ENCODE results near the gene BICRA.

DNA sequence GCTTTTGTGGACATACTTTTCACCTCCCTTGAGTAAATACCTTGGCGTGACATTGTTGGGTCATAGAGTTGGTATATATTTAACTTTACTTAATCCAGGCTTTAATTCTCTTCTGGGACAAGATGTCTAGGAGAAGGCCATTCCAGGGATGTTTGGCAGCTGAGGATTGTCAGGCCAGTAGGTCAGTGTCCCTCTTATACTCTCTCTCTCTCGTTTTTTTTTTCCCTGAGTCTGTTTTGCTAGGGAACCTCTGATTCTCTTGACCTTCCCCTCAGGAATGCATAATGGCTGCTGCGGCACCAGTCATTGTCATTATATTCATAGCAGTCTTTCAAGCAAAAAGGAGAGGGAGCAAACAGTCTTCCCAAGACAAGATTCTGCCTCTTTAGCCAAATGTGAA is 48.8 kb downstream of the BICRA start:
- TF ChIP-seq, protein P1, sequence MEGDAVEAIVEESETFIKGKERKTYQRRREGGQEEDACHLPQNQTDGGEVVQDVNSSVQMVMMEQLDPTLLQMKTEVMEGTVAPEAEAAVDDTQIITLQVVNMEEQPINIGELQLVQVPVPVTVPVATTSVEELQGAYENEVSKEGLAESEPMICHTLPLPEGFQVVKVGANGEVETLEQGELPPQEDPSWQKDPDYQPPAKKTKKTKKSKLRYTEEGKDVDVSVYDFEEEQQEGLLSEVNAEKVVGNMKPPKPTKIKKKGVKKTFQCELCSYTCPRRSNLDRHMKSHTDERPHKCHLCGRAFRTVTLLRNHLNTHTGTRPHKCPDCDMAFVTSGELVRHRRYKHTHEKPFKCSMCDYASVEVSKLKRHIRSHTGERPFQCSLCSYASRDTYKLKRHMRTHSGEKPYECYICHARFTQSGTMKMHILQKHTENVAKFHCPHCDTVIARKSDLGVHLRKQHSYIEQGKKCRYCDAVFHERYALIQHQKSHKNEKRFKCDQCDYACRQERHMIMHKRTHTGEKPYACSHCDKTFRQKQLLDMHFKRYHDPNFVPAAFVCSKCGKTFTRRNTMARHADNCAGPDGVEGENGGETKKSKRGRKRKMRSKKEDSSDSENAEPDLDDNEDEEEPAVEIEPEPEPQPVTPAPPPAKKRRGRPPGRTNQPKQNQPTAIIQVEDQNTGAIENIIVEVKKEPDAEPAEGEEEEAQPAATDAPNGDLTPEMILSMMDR (IDR thresholded peaks at IDR 0.05): no peak
- TF ChIP-seq POLR2A (IDR thresholded peaks at IDR 0.05): no peak
- TF ChIP-seq POLR2AphosphoS5 (IDR thresholded peaks at IDR 0.05; ENCODE audit: insufficient read depth in 1 of 2, low read depth in 1 of 2): no peak

Measured in vagina (tissue), 2 donors.